HG03097 (cell line): Measurements from ENCODE around the gene IFRD2.
"Not testable (repeated sequence)": the region's sequence is repeated elsewhere in the genome, so short reads cannot be mapped to it uniquely, and the experiment has no call there.

Experiments used
- ATAC-seq: cut with Tn5 transposase; IDR thresholded peaks from one replicate; pipeline ENCODE4 v1.9.1; 2021; ENCODE audit not compliant: unreplicated experiment, low FRiP score

IFRD2 gene

GRCh38 chr3:50325113-50325480, 32.9 kb upstream of the IFRD2 start:
- ATAC-seq, result no peak

GRCh38 chr3:50324351-50325112, 32.3 kb upstream of the IFRD2 start:
- ATAC-seq, result no peak

DNA sequence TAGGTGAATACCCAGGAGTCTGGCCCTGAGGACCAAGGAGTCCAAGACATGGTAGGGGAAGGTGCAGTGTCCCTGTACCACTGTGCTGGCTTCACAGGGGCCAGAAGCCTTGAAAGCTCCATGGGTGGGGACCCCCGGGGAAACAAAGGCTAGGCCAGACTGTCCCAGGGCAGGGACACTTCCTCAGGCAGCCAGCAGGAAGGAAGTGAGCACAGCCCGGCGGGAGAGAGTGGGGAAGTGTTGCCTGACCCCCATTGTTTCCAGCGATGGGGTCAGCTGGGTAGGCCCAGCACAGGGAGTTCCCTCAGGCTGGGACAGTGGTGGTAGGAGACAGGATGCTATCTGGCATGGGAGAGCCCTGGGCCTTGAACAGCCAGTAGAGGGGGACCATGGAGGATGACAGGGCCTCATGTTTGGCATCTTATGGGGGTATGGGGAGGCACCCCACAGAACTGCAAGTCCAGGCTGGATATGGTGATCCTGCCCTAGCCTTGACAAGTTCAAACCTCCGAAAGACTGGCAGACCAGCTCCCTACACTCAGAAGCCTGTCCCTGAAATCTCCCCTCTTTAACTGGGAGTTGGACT, 31.5 kb upstream of the IFRD2 start:
- no peak for ATAC-seq

GRCh38 chr3:50323092-50323600, 30.9 kb upstream of the IFRD2 start:
- no peak for ATAC-seq

DNA sequence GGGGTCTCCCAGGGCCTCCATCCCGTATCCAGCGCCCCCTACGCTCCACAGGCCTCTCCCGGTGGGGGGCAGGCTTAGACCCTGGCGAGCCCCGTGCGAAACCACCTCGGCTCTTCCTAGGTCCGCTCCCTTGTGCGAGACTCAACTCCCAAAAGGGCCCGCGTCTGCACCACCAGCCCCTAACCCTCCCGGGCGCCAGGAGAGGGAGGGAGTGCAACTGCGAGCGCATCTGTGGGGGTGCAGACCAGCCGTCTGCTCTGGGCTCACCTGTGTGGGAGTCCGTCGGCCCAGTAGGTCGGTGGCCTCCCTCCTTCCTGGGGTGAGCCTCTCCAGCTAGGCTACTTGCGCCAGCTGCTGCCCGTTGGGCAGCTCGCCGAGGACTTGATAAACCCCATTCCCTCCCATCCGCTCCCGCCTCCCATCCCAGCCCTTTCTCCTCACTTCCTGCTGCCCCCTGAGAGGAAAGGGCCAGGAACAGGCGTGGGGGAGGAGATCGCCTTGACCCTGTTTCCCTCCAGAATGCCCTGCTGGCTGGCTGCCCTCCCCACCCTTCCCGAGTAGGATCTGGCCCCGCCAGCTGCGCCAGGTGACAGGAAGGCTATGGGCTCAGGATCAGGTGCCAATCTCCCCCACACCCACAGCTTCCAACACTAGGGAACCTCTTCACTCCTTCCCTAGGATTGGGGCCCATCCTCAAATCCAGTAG, 30.3 kb upstream of the IFRD2 start, which contains the start of gene HYAL2:
Gene HYAL2 (minus strand): TSS at position 360 of the 706 bp plus-strand sequence. CDS start 2,256 bp downstream, outside the sequence.
- no peak for ATAC-seq

DNA sequence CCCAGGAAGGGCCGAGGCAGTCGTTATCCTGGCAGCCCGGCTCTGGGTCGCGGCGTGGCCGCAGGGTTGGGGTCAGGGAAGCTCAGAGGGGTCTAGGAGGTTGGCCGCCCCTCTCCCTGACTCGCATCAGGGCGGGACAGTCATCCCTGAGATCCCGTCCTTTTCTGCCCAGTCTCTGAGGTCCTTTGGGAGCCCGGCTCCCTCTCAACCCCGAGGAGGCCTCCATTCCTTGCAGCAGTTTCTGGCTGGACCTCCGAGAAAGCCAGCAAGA, 29.8 kb upstream of the IFRD2 start:
- ATAC-seq, result no peak

- ATAC-seq, result peak; percentile 56
Measured at GRCh38 chr3:50321336-50322114, 29.3 kb upstream of the IFRD2 start.

DNA sequence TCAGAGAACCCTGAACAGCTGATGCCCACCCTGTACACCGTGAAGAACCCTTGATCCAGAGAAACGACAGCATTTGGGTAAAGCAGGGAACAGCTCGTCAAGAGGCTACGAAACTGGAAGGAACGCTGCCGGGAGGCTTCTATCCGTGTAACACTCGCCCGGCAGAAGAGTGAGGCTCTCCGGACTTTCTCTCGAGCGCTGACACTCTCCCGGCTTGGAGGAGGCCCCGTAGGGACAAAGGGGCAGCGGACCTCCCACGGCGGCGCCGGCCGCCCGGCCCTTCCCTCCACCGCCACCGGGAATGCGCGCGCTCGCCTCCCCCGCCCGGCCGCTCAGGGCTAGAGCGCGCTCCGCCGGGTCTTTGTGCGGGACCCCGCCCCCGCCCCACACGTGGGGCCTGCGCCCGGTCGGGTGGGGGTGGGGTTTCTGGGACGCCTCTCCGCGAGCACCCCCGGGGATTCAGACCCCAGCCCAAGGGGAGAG, 28.7 kb upstream of the IFRD2 start:
- ATAC-seq, result peak; percentile 33

- ATAC-seq, result no peak
Measured at GRCh38 chr3:50319894-50320625, 27.8 kb upstream of the IFRD2 start.

DNA sequence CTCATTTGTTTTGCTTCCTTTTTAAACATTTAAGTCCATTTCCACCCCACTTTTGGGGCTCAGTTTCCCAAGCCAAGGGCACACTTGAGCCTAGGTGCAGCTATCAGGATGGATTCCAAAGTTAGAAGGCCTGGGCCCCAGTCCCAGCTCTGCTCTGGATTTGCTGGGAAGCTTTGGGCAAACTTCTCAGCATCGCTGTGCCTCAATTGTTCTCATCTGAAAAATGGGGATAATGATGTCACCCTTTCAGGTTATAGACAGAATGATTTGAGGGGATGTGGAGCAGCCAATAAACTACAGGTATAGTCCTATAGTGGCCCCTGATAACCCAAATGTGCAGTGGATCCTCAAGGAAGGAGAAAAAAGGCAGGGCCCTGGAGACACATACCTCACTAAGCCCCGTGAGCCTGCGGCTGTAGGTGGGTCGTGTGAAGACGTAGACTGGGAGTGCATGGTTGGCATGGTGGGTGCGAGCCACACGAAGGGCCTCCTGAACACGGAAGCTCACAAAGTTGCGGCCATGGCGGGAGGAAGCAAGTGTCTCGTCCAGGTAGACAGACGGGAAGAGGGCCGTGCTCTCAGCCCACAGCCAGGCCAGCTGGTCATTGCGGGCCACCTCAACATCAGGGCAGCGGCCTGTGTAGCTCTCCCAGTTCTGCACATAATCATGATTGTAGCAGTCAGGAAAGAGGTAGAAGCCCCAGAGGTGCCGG, 27.1 kb upstream of the IFRD2 start:
- ATAC-seq, result no peak

DNA sequence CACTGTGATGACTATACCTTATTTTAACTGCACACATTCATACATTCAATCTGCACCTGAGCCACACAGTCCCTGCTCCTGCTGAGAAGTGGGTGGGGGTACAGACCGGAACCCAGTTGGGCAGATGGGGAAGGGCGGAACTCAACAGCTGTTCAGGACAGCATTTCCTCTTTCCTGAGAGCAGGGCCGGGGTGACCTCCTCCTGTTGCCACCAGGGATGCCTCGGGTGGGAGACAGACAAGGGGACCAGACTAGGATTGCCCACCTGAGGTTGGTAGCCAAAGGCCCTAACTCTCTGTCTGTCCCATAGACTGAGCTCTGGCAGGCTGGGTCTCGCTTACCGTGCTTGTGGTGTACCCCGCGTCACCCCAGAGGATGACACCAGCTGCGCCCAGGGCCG, 26.4 kb upstream of the IFRD2 start:
- no peak for ATAC-seq

DNA sequence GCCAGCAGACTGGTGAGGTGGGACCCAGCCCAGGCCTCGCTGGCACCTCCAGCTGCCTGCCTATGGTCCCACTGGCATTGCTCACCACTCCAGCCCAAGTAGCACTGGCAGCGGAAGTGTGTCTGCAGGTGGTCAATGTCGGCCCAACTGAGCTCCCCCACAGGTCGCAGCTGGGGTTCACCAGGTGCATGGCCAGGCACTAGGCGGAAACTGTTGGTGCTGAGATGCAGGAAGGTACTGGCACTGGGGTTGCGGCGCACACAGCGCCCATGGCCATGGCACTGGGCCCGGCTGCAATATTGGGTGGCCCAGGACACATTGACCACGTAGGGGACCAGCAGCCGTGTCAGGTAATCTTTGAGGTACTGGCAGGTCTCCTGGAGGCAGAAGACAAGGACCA, 25.9 kb upstream of the IFRD2 start:
- ATAC-seq, result no peak

DNA sequence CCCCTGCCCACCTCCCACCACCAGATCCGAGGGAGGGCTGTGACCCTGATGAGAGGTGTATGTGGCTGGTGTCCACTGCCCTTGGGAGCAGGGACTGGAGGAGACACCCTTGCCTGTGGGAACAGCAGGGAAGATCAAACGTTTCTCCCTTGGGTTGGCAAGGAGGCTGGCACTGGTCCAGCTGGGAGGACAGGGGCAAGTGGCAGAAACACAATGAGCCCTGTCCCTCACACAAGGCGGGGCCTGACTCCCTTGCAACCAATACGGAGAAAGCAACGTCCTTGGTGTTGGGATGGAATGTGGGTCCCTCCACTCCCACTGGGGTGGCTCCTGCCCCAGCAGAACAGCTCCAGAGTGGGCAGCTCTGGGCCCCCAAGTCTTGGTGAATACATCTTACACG, 25.1 kb upstream of the IFRD2 start:
- ATAC-seq, result no peak

DNA sequence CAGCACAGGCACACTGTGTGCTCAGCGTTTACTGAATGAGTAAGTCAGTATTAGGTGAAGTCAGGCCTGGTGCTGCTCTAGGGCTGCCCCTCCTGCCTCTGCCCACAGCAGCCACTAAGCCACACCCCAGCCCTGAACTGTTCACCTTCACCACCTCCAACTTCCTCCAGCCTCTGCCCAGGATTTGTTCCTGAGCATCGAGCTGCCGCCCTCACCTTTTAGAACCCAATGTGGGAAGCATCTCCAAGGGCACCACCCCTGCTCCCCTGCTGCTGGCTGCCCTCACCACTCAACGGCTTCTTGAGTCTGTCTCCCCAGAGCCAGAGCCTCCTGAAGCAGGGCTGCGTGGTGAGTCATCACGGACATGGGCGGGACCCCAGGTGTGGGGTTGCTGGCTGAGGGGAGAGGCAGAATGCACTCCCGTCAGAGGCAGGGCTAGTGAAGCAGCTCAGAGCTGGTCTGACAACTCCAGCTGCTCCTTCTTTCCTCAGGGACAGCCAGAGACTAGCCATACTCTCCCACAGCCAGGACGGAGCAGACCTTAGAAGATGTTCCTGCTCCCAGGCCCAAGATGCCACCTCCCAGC, 24.5 kb upstream of the IFRD2 start:
- ATAC-seq, result no peak

DNA sequence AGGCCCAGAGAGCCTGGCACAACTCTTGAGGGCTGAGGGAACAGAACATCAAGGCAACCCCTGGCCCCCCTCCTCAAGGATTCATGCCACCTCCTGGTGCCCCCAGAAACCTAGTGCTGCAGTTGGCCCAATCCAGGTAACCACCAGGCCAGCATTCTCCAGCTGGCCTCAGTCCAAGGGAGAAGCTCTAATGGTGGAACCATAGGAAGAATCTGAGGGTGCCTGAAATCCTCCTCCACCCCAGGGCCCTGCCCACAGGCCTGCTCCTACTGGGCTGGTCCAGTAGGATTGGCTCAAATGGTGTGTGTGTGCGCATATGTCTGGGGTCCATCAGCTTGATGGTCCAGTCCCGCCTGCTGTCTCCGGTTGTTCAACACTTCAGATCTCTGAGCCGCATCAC, 22.6 kb upstream of the IFRD2 start:
- ATAC-seq, result no peak

GRCh38 chr3:50314342-50314741, 22.1 kb upstream of the IFRD2 start:
- ATAC-seq, result no peak

DNA sequence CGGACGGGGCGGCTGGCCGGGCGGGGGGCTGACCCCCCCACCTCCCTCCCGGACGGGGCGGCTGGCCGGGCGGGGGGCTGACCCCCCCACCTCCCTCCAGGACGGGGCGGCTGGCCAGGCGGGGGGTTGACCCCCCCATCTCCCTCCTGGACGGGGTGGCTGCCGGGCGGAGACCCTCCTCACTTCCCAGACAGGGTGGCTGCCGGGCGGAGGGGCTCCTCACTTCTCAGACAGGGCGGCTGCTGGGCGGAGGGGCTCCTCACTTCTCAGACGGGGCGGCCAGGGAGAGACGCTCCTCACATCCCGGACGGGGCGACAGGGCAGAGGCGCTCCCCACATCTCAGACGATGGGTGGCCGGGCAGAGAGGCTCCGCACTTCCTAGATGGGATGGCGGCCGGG, 19.8 kb upstream of the IFRD2 start:
- not testable (repeated sequence) for ATAC-seq

DNA sequence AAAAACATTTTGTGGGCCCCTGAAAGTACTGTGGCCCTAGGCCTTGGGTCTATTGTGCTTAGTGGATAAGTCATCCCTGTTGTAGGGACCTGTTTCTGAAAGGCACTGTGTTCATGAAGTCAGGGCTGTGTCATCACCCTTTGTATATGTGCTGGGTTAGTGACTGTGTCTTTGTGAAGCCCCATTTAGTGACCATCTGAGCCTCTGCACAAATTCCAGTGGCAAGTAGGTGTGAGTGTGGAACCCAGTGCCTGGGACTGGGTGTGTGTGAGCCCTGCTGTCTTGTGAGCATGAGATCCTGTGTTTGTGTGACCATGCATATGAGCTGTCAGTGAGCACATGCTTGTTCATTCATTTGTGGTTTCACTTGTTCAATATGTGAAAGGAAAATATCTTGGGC, 12.4 kb upstream of the IFRD2 start:
- no peak for ATAC-seq
